Mucosa of stomach (tissue), 1 donor: ENCODE data around the gene SLC25A43.
"Not testable (repeated sequence)": the region's sequence is repeated elsewhere in the genome, so short reads cannot be mapped to it uniquely, and the experiment has no call there.

ENCODE experiments used
- H3K27me3 ChIP-seq: one replicate; pipeline ENCODE4 v1.7.0; 2013; ENCODE audit warnings: mild to moderate bottlenecking, low read length; ENCODE audit not compliant: control insufficient read depth, insufficient read depth
- H3K36me3 ChIP-seq: one replicate; pipeline ENCODE4 v1.7.0; 2013; ENCODE audit warnings: low read length; ENCODE audit not compliant: control insufficient read depth, insufficient read depth
- H3K4me1 ChIP-seq: one replicate; pipeline ENCODE4 v1.7.0; 2013; ENCODE audit warnings: mild to moderate bottlenecking, low read length; ENCODE audit not compliant: control insufficient read depth, insufficient read depth
- H3K4me3 ChIP-seq: one replicate; pipeline ENCODE4 v1.7.0; 2013; ENCODE audit warnings: low read length
- H3K9ac ChIP-seq: one replicate; pipeline ENCODE4 v1.7.0; 2013; ENCODE audit warnings: mild to moderate bottlenecking, low read length, moderate library complexity
- H3K9me3 ChIP-seq: one replicate; pipeline ENCODE4 v1.7.0; 2013; ENCODE audit warnings: mild to moderate bottlenecking, low read length, moderate library complexity; ENCODE audit not compliant: control insufficient read depth
- donor health status: Pancreatic carcinoma.

Gene SLC25A43

GRCh38 chrX:119441295-119441694 is 42.2 kb downstream of the SLC25A43 start:
- H3K27me3 ChIP-seq, H3K4me3 ChIP-seq: not testable (repeated sequence)

DNA sequence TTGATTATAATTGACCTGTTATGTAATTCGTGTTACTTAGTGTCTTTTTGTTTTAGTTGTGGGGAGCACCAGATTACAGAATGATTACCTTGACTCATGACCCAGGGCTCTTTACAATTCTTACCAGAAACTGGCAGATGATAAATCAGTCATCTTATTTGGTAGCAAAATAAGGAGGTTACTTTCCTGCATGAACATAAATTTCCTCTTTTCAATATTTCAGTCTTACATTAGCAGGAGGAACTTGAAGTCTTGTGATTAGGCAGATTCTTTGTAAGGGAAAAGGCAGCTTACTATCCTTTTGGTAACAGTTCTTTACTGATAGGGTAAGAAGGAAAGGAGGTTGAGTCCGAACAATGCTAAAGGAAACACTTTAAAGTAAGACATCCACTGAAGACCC is 43.1 kb downstream of the SLC25A43 start:
- Histone ChIP-seq H3K36me3 (no peaks in the 10 kb centered on the region), H3K4me3 (no peak overlapping the region), H3K4me1 (no peaks in the 10 kb centered on the region), H3K27me3 (no peaks in the 10 kb centered on the region), H3K9ac (no peak overlapping the region), H3K9me3 (no peaks in the 10 kb centered on the region)

More at GRCh38 chrX:119441295-119441694, 42.2 kb downstream of the SLC25A43 start:
- H3K9me3 ChIP-seq, H3K9ac ChIP-seq, H3K36me3 ChIP-seq, H3K4me1 ChIP-seq: not testable (repeated sequence)

GRCh38 chrX:119453202-119453601 is 54.1 kb downstream of the SLC25A43 start:
- H3K27me3 ChIP-seq: no peaks in the 10 kb centered on the region
- no peaks in the 10 kb centered on the region for H3K4me1 ChIP-seq
- no peaks in the 10 kb centered on the region for H3K9me3 ChIP-seq
- no peak overlapping the region for H3K4me3 ChIP-seq
- H3K36me3 ChIP-seq: no peaks in the 10 kb centered on the region
- no peak overlapping the region for H3K9ac ChIP-seq

DNA sequence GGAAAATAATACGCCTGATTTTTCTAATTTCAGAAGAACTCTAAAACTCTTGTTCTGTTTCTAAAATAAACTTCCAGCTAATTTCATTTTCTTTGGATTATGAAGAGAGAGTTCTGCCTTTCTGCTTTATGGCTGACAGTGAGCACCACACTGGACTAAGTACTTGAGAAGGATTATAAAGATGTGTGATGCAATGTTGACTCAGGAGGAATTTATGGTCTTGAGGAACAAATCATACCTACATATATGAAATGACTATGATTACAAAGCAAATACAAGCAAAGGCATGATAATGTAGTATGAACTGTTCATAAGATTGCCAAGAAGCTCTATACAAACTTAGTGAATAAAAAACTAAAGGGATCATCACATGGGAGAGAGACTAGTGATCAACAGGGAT is 56.1 kb downstream of the SLC25A43 start:
- H3K36me3 ChIP-seq: no peaks in the 10 kb centered on the region
- no peaks in the 10 kb centered on the region for H3K27me3 ChIP-seq

GRCh38 chrX:119459181-119459580 is 60.0 kb downstream of the SLC25A43 start:
- no peak overlapping the region for H3K9ac ChIP-seq
- H3K27me3 ChIP-seq: no peaks in the 10 kb centered on the region
- H3K9me3 ChIP-seq: no peaks in the 10 kb centered on the region

More for the DNA sequence above, 56.1 kb downstream of the SLC25A43 start:
- no peaks in the 10 kb centered on the region for H3K4me1 ChIP-seq
- no peaks in the 10 kb centered on the region for H3K9me3 ChIP-seq
- H3K4me3 ChIP-seq: no peak overlapping the region
- H3K9ac ChIP-seq: no peak overlapping the region

GRCh38 chrX:119465555-119465954 is 66.4 kb downstream of the SLC25A43 start:
- H3K36me3 ChIP-seq: peaks cover 5% of the 10 kb centered on the region
- H3K4me3 ChIP-seq: no peak overlapping the region
- no peaks in the 10 kb centered on the region for H3K27me3 ChIP-seq
- H3K9ac ChIP-seq: no peak overlapping the region
- no peaks in the 10 kb centered on the region for H3K9me3 ChIP-seq
- H3K4me1 ChIP-seq: peaks cover 15% of the 10 kb centered on the region

More at GRCh38 chrX:119459181-119459580, 60.0 kb downstream of the SLC25A43 start:
- no peak overlapping the region for H3K4me3 ChIP-seq
- H3K4me1 ChIP-seq: no peaks in the 10 kb centered on the region
- H3K36me3 ChIP-seq: no peaks in the 10 kb centered on the region

- Histone ChIP-seq H3K9me3 (no peaks in the 10 kb centered on the region), H3K27me3 (no peaks in the 10 kb centered on the region), H3K9ac (no peak overlapping the region), H3K36me3 (peaks cover 7% of the 10 kb centered on the region), H3K4me1 (peaks cover 15% of the 10 kb centered on the region), H3K4me3 (no peak overlapping the region)
Measured at GRCh38 chrX:119466970-119467369, 67.8 kb downstream of the SLC25A43 start.

- no peak overlapping the region for H3K4me3 ChIP-seq
- peaks cover 15% of the 10 kb centered on the region for H3K4me1 ChIP-seq
- no peak overlapping the region for H3K9ac ChIP-seq
- no peaks in the 10 kb centered on the region for H3K9me3 ChIP-seq
- H3K36me3 ChIP-seq: peaks cover 7% of the 10 kb centered on the region
- no peaks in the 10 kb centered on the region for H3K27me3 ChIP-seq
Measured at GRCh38 chrX:119467433-119467832, 68.3 kb downstream of the SLC25A43 start.

DNA sequence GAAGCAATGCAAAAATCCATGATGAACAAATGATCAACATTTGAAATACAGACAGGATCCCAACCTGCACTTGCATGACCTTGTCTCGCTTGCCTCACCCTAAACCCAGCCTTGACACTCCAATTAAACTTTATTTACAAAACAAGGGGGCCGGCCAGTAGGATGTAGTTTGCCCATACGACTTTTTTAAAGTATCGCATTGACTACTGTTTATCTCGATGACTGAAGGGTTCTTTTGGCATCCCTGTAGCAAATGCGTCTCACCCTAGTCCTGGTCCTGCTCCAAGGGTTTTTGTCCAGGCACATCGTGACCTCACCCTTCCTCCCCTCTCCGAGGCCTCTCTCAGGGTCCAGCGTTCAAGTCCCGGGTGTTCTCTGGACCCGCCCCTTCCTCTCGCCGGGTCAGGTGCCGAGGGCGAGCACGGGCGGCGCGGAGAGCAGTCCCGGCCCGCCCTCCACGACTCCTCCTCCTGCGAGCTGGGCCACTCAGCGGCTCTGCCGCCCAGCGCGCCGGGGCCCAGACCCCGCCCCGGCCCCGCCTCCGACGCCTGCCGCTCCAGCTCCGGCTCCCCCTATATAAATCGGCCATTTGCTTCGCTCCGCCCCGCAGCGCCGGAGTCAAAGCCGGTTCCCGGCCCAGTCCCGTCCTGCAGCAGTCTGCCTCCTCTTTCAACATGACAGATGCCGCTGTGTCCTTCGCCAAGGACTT is 68.9 kb downstream of the SLC25A43 start, which contains the start of gene SLC25A5:
SLC25A5 (plus strand) TSS at position 603 of the 709 bp plus-strand sequence; CDS start at position 675, 72 bp downstream.
- Histone ChIP-seq H3K36me3 (peaks cover 7% of the 10 kb centered on the region), H3K9ac (peak within 1 kb of the TSS; percentile 93), H3K4me1 (peaks cover 15% of the 10 kb centered on the region), H3K27me3 (no peaks in the 10 kb centered on the region), H3K9me3 (no peaks in the 10 kb centered on the region), H3K4me3 (peak within 1 kb of the TSS; percentile 60)

DNA sequence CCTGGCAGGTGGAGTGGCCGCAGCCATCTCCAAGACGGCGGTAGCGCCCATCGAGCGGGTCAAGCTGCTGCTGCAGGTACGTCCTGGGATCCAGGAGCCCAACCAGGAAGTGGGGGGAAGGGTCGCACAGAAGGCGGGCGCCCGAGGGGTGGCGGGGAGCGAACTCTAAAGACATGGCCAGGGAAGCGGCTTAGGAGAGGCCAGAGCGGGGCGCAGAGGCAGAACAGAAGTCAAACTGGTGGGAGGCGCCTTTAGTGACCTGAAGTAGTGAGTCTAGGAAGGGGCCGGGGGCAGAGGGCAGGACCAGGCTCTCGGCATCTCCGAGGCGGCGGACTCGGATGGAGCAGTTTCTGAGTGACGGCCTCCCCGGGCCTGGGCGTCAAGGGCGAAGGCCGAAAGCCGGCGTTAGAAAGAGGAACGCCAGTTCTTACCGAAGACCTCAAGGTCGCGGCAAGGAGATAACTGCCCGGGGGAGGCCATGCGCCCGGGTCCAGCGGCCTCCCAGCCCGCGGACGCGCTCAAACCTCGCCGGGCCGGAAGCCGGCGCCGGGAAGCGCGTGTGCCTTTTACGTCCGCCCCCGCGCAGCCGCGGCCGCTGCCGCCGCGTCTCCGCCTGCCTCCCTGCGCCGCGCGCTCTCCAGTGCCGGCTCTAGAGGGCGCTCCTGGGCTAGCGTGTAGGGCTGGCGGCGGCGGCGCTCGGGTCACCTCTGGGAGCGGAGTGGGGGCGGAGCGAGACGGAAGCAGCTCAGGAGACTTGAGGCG is 69.6 kb downstream of the SLC25A43 start:
- peaks cover 7% of the 10 kb centered on the region for H3K36me3 ChIP-seq
- H3K27me3 ChIP-seq: no peaks in the 10 kb centered on the region
- H3K9ac ChIP-seq: peak overlapping the region; percentile 93
- H3K4me1 ChIP-seq: peaks cover 15% of the 10 kb centered on the region
- peak overlapping the region; percentile 50 for H3K4me3 ChIP-seq
- H3K9me3 ChIP-seq: no peaks in the 10 kb centered on the region

DNA sequence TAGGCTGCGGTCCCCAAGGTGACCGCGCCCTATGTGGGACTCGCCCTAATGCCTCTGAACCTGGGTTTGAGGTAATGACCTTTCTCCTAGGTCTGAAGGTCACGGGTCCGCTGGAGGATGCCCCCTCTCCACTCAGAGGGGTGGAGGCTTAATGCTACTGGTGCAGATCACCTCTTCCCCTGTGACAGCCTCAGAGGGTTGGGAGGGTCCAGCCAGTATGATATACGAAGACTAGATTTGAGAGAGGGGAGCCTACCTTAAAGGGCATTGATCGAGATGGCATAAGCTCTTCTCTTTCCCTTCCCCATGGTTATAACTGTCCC is 70.1 kb downstream of the SLC25A43 start:
- Histone ChIP-seq H3K4me1 (peaks cover 15% of the 10 kb centered on the region), H3K9me3 (no peaks in the 10 kb centered on the region), H3K27me3 (no peaks in the 10 kb centered on the region), H3K36me3 (peaks cover 7% of the 10 kb centered on the region), H3K4me3 (peak overlapping the region; percentile 60), H3K9ac (peak overlapping the region; percentile 75)

GRCh38 chrX:119474615-119475388 is 75.7 kb downstream of the SLC25A43 start:
- H3K4me3 ChIP-seq: no peak overlapping the region
- H3K27me3 ChIP-seq: no peaks in the 10 kb centered on the region
- peaks cover 7% of the 10 kb centered on the region for H3K36me3 ChIP-seq

More at GRCh38 chrX:119474615-119475388, 75.7 kb downstream of the SLC25A43 start:
- Histone ChIP-seq H3K9me3 (no peaks in the 10 kb centered on the region), H3K9ac (no peak overlapping the region), H3K4me1 (peaks cover 17% of the 10 kb centered on the region)
